Right cardiac atrium (tissue), 5 donors: Measurements from ENCODE around the gene IL19. TPM values are rescaled to one million over a fixed set of nuclear protein-coding genes. Genes with fewer than 3 reads are reported as not detected.

Experiments
- ATAC-seq, 2 donors: fragments of 200-7000 bp; cut with Tn5 transposase; one replicate each; pipeline versions ENCODE4 v1.8.0 to v1.9.1; 2020; ENCODE audit warnings: moderate library complexity in 2 of 2, mild to moderate bottlenecking in 1 of 2
- DNase-seq, 3 donors: peaks; one replicate each; pipeline ENCODE4 v3.0.0-alpha.2; 2020
- H3K27ac ChIP-seq: one replicate; pipeline ENCODE4 v1.5.1; 2013; ENCODE audit warnings: mild to moderate bottlenecking, low read length, control low read depth, moderate library complexity
- H3K27me3 ChIP-seq: one replicate; pipeline ENCODE4 v1.6.1; 2013; ENCODE audit not compliant: control insufficient read depth, insufficient read depth
- H3K4me1 ChIP-seq: one replicate; pipeline ENCODE4 v1.6.1; 2013; ENCODE audit warnings: low read length; ENCODE audit not compliant: control insufficient read depth, insufficient read depth
- H3K4me3 ChIP-seq: one replicate; pipeline ENCODE4 v1.5.1; 2013; ENCODE audit warnings: low read length, control low read depth
- H3K9me3 ChIP-seq: one replicate; pipeline ENCODE4 v1.6.1; 2013; ENCODE audit warnings: low read length; ENCODE audit not compliant: control insufficient read depth
- WGBS: extraction: QIAGEN DNeasy Blood & Tissue Kit; methylation state at CpG from one replicate; pipeline ENCODE4 v1.1.7; 2013; 5-methylcytosine and 5-hydroxymethylcytosine counted together
- intact Hi-C, 4 donors: fragments of 100-400 bp; cut with DNase I; formaldehyde crosslinking; loops; one replicate each; pipeline versions ENCODE4 v1.11.0 to v1.14.0; 2022 to 2023
- polyA plus RNA-seq: library from polyadenylated mRNA; stranded (reverse); fragments of 200-250 nt; gene quantifications from one replicate; pipeline ENCODE4 v1.2.3, GENCODE V29; 2013
- total RNA-seq, 4 donors: library from RNA; stranded (reverse); fragmentation: NEBNext Ultra II Directional; extraction: Animal tissue kit (Norgen Biotek cat#: 25700); gene quantifications; one replicate each; pipeline ENCODE4 v1.2.1, GENCODE V29; 2021
- donor health status: healthy with polysubstance abuse.
- donor health status: DM: no; HTN: yes; CAD: no.
- donor health status: DM: no; HTN: no; CAD: no.
- donor health status: DM: no; HTN: yes; CAD: no; lungs with severe emphysema.
- donor health status: DM: yes; HTN: yes; CAD: no.

The IL19 gene
- total and polyA plus RNA-seq, 5 donors = not detected

DNA sequence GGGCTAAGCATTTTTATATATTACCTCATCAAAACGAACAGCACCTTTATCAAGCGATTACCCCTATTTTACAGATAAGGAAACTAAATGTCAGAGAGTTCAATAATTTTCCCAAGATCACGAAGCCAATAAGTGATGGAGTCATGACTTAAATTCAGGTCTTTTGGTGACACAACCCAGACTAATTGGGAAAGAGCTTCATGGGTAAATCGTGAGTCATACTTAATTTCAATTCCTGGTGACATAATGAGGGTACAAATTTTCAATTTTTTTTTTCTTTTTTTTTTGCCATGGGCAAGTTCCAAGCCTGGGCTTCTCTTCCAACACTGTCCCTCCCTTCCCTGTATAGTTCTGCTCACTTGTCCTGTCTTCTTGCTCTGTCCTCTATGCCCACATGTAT, 31.8 kb downstream of the IL19 start:
- Histone ChIP-seq H3K27me3 (no peaks in the 10 kb centered on the region), H3K9me3 (no peaks in the 10 kb centered on the region), H3K27ac (no peak overlapping the region), H3K4me1 (no peaks in the 10 kb centered on the region), H3K4me3 (no peak overlapping the region)
- no peak for DNase-seq
- 89% methylated on average over 4 of the region's 4 CpGs for WGBS
- no peak for ATAC-seq
- intact Hi-C loops = loop anchor here in 1 of 4 donors (5.0 kb wide), 1 partner anchor 65 kb away; no protein-coding TSS in a partner anchor

DNA sequence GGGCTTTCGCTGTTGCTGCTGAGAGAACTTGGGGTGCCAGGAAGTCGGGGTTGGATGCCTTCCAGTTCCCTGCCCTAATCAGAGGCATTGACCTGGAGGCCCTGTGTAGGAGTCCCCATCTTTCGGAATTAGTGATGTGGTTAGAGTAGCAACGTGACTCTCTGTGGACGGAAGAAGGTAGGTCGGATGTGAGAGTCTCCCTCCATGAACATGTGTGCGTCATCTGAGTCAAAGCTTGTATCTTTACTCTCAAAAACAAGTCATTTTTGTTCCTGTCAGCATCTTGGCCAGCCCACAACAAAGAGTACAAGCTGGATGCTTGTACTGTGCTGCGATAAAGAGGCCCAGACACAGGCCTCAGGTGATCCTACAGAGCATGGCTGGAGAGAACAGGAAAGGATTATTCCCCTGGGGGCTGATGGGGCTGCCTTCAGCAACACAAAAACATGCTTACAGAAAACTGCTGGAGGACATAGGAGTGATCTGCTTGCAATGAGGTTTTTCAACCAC, 32.7 kb downstream of the IL19 start:
- intact Hi-C loops = loop anchor here in 1 of 4 donors (5.0 kb wide), 1 partner anchor 66 kb away; no protein-coding TSS in a partner anchor
- WGBS = 79% methylated on average over 8 of the region's 8 CpGs
- no peak overlapping the region for H3K4me3 ChIP-seq
- H3K27me3 ChIP-seq = no peaks in the 10 kb centered on the region
- H3K9me3 ChIP-seq = no peaks in the 10 kb centered on the region
- no peak for DNase-seq
- ATAC-seq = peak in 1 of 2 donors; percentile 28
- no peak overlapping the region for H3K27ac ChIP-seq
- H3K4me1 ChIP-seq = no peaks in the 10 kb centered on the region

GRCh38 chr1:206804156-206804737, 33.7 kb downstream of the IL19 start:
- ATAC-seq (no peak), DNase-seq (no peak)
- 79% methylated on average over 1 of the region's 1 CpG for WGBS
- Histone ChIP-seq H3K27me3 (no peaks in the 10 kb centered on the region), H3K27ac (no peak overlapping the region), H3K4me3 (no peak overlapping the region), H3K4me1 (no peaks in the 10 kb centered on the region), H3K9me3 (no peaks in the 10 kb centered on the region)
- intact Hi-C loops = loop anchor here in 1 of 4 donors (5.0 kb wide), 1 partner anchor 67 kb away; no protein-coding TSS in a partner anchor

DNA sequence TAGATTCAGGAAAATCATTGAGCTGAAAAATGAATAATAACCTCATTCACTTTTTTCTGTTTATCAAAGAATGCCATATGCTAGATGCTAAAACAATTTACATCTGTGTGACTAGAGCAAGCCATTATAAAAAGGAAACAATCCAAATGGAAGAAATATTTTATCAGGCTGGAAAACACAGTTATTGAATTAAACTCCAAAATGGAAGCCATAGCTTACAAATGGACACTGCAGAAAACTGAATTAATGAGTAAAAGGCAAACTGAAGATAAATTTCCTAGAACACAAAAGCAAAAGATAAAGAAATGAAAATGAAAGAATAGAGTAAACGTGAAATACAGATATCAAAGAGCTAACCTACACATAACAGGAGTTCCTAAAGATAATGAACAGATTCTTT, 34.8 kb downstream of the IL19 start:
- ATAC-seq = no peak
- intact Hi-C loops = loop anchor here (5.0 kb wide), 2 partner anchors 168 to 173 kb away; partner anchors contain the start of gene DYRK3 (in 1 of the 4)
- Histone ChIP-seq H3K27me3 (no peaks in the 10 kb centered on the region), H3K4me3 (no peak overlapping the region), H3K27ac (no peak overlapping the region), H3K9me3 (no peaks in the 10 kb centered on the region), H3K4me1 (no peaks in the 10 kb centered on the region)
- no peak for DNase-seq
- WGBS = 65% methylated on average over 1 of the region's 1 CpG

DNA sequence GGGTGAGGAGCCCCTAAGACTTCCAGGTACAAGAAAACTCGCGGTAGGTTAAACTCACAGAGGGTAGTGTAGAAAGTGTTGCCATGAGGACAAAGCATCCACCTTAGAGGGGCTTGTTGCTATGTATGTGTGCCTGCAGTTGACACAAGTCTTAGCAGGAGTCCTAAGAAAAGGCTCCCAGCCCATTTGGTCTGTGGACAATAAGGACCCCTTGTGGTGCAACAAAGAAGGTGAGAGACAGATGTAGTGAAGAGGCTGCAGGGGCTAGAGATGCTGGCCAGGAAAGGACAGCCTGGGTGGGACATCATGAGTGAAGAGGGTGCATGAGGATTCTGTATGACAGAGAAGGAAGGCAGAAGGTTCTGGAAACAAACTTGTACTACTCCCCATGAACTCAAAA, 38.0 kb downstream of the IL19 start:
- H3K9me3 ChIP-seq = peaks cover 4% of the 10 kb centered on the region
- ATAC-seq (peak; percentile 63 to 71), DNase-seq (no peak)
- H3K27ac ChIP-seq = no peak overlapping the region
- 51% methylated on average over 2 of the region's 2 CpGs for WGBS
- H3K4me3 ChIP-seq = no peak overlapping the region
- intact Hi-C loops = loop anchor here (5.0 kb wide), 2 partner anchors 171 to 176 kb away; partner anchors contain the start of gene DYRK3 (in 1 of the 4)
- no peaks in the 10 kb centered on the region for H3K27me3 ChIP-seq
- no peaks in the 10 kb centered on the region for H3K4me1 ChIP-seq

GRCh38 chr1:206809504-206810084, 39.0 kb downstream of the IL19 start:
- ATAC-seq (no peak), DNase-seq (no peak)
- 76% methylated on average over 4 of the region's 4 CpGs for WGBS
- Histone ChIP-seq H3K4me3 (no peak overlapping the region), H3K27ac (no peak overlapping the region), H3K4me1 (peaks cover 2% of the 10 kb centered on the region), H3K27me3 (no peaks in the 10 kb centered on the region), H3K9me3 (peaks cover 4% of the 10 kb centered on the region)
- intact Hi-C loops = loop anchor here (5.0 kb wide), 2 partner anchors 172 to 177 kb away; partner anchors contain the start of gene DYRK3 (in 1 of the 4)

GRCh38 chr1:206812471-206812870, 41.9 kb downstream of the IL19 start:
- no peak for ATAC-seq
- H3K4me3 ChIP-seq = no peak overlapping the region
- H3K4me1 ChIP-seq = peaks cover 2% of the 10 kb centered on the region
- no peak overlapping the region for H3K27ac ChIP-seq
- no peak for DNase-seq
- H3K9me3 ChIP-seq = peaks cover 4% of the 10 kb centered on the region
- H3K27me3 ChIP-seq = no peaks in the 10 kb centered on the region
- intact Hi-C loops = no loop called here
- 91% methylated on average over 2 of the region's 2 CpGs for WGBS

GRCh38 chr1:206814716-206815341, 44.3 kb downstream of the IL19 start:
- peaks cover 2% of the 10 kb centered on the region for H3K4me1 ChIP-seq
- H3K9me3 ChIP-seq = peaks cover 4% of the 10 kb centered on the region
- ATAC-seq = peak; percentile 47 to 52
- 15% methylated on average over 2 of the region's 2 CpGs for WGBS
- intact Hi-C loops = no loop called here
- H3K27me3 ChIP-seq = no peaks in the 10 kb centered on the region
- DNase-seq = peak in 2 of 3 donors; percentile 67 to 72
- H3K27ac ChIP-seq = no peak overlapping the region
- H3K4me3 ChIP-seq = no peak overlapping the region

DNA sequence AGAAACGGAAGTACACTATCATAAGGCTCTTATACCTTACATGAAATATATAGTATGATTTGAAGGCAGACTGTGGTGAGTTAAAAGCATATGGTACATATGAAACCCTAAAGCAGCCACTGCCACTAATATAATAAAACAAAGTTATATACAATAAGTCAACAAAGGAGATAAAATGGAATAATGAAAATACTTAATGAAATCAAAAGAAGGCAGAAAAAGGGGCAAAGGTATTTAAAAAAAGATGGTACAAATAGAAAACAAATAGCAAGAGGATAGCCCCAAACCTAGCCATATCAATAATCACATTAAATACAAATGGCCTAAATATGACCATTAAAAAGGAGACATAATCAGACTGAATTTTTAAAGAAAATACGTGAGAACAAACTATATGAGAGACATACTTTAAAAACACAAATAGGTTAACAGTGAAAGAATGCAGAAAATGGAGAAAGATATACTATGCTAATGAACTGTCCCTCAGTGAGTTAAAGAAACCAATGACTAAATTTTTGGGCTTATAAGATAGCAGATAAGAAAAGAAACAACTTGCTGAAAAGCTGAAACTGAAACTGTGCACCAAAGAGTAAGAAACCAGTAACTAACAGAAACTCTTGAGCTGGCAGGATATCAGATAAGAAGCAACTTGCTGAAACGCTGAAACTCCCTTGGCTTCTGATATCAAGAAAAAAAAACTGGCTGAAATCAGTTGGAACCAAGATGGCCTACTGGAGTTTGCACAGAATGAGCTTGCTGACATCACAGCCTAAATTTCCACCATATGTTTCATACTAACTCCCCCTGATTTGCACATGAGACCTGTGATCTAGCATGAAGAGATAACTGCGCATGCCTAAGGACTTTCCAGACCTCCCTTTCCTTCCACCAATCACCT, 46.1 kb downstream of the IL19 start:
- no peak for DNase-seq
- ATAC-seq = peak in 1 of 2 donors; percentile 45
- H3K4me1 ChIP-seq = peaks cover 2% of the 10 kb centered on the region
- H3K27me3 ChIP-seq = no peaks in the 10 kb centered on the region
- H3K27ac ChIP-seq = no peak overlapping the region
- no peak overlapping the region for H3K4me3 ChIP-seq
- intact Hi-C loops = no loop called here
- peaks cover 4% of the 10 kb centered on the region for H3K9me3 ChIP-seq
- 60% methylated on average over 4 of the region's 4 CpGs for whole genome bisulfite sequencing

- no peak overlapping the region for H3K27ac ChIP-seq
- WGBS = 79% methylated on average over 4 of the region's 4 CpGs
- intact Hi-C loops = no loop called here
- no peaks in the 10 kb centered on the region for H3K9me3 ChIP-seq
- no peak for DNase-seq
- peaks cover 2% of the 10 kb centered on the region for H3K4me1 ChIP-seq
- H3K27me3 ChIP-seq = no peaks in the 10 kb centered on the region
- H3K4me3 ChIP-seq = no peak overlapping the region
- no peak for ATAC-seq
Measured at GRCh38 chr1:206821493-206821892, 50.9 kb downstream of the IL19 start.
